MM.1S (cell line): ENCODE results near the gene AFG1L.

Source experiments
- DNase-seq: peaks from one replicate; pipeline ENCODE4 v3.0.0-alpha.2; 2015
- H2AFZ ChIP-seq: fragments of 300-600 bp; sonication (generic); 2 replicates; pipeline ENCODE4 v1.6.0; 2016; ENCODE audit warnings: antibody characterized with exemption, low read length
- H3F3A ChIP-seq: fragments of 300-600 bp; sonication (generic); 2 replicates; pipeline ENCODE4 v1.6.1; 2016; ENCODE audit warnings: mild to moderate bottlenecking, antibody characterized with exemption, low read length, moderate library complexity, mixed read lengths; ENCODE audit not compliant: insufficient read depth
- H3K27ac ChIP-seq: fragments of 300-600 bp; sonication (generic); 2 replicates; pipeline ENCODE4 v1.5.1; 2016; ENCODE audit warnings: mild to moderate bottlenecking, low read length
- H3K27me3 ChIP-seq: fragments of 300-600 bp; sonication (generic); replicated peaks from 2 replicates; pipeline ENCODE4 v1.6.0; 2016; ENCODE audit warnings: low read length; ENCODE audit not compliant: insufficient read depth
- H3K36me3 ChIP-seq: fragments of 300-600 bp; sonication (generic); replicated peaks from 2 replicates; pipeline ENCODE4 v1.6.1; 2016; ENCODE audit warnings: mild to moderate bottlenecking, low read length, mixed read lengths; ENCODE audit not compliant: insufficient read depth
- H3K4me1 ChIP-seq: fragments of 300-600 bp; sonication (generic); 2 replicates; pipeline ENCODE4 v1.6.1; 2016; ENCODE audit warnings: low read length, mixed read lengths
- H3K4me2 ChIP-seq: fragments of 300-600 bp; sonication (generic); 2 replicates; pipeline ENCODE4 v1.6.0; 2016; ENCODE audit warnings: low read depth, low read length
- H3K4me3 ChIP-seq: fragments of 300-600 bp; sonication (generic); 2 replicates; pipeline ENCODE4 v1.5.1; 2016; ENCODE audit warnings: low read length, mixed read lengths
- H3K79me2 ChIP-seq: fragments of 300-600 bp; sonication (generic); 2 replicates; pipeline ENCODE4 v1.6.1; 2016; ENCODE audit warnings: mixed run types, low read length, mixed read lengths
- H3K9ac ChIP-seq: fragments of 300-600 bp; sonication (generic); 2 replicates; pipeline ENCODE4 v1.6.1; 2016; ENCODE audit warnings: low read length, mixed read lengths
- H3K9me2 ChIP-seq: fragments of 300-600 bp; sonication (generic); replicated peaks from 2 replicates; pipeline ENCODE4 v1.6.1; 2016; ENCODE audit warnings: mild to moderate bottlenecking, low read length, mixed read lengths; ENCODE audit not compliant: insufficient read depth
- H3K9me3 ChIP-seq: fragments of 300-600 bp; sonication (generic); replicated peaks from 2 replicates; pipeline ENCODE4 v1.6.1; 2016; ENCODE audit warnings: mild to moderate bottlenecking, low read length, mixed read lengths; ENCODE audit not compliant: insufficient read depth
- H4K20me1 ChIP-seq: fragments of 300-600 bp; sonication (generic); 2 replicates; pipeline ENCODE4 v1.6.1; 2016; ENCODE audit warnings: mild to moderate bottlenecking, low read length, moderate library complexity, mixed read lengths; ENCODE audit not compliant: insufficient read depth
- EZH2 ChIP-seq: fragments of 300-600 bp; sonication (generic); optimal IDR thresholded peaks from 2 replicates; pipeline ENCODE3; 2017; ENCODE audit warnings: low read depth, mild to moderate bottlenecking, antibody characterized with exemption, low read length, mixed read lengths
- EZH2phosphoT487 ChIP-seq: fragments of 300-600 bp; sonication (generic); IDR thresholded peaks from 2 replicates; pipeline ENCODE4 v1.6.1; 2018; ENCODE audit warnings: antibody characterized with exemption, low read length
- TF ChIP-seq, protein P1 (sequence below): fragments of 300-600 bp; sonication (generic); IDR thresholded peaks from 2 replicates; pipeline ENCODE4 v1.5.1; 2016; ENCODE audit warnings: antibody characterized with exemption, low read length, mixed read lengths

AFG1L gene

DNA sequence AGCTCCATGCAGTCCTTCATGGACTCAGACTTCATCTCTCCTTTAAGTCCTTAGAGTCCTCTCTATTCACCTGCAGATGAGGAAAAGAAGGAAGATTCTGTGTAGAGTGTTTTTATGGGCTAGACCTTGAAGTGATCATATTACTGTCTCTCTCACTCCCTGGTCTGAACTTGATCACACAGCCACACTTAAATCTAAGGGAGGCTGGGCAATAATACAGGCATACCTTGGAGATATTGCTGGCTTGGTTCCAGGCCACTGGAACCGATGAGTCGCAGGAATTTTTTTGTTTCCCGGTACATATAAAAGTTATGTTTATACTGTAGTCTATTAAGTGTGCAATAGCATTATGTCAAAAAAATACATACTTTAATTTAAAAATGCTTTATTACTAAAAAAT is 206.7 kb downstream of the AFG1L start:
- no peaks in the 10 kb centered on the region for H3K9me3 ChIP-seq
- no peaks in the 10 kb centered on the region for H3K27me3 ChIP-seq
- H3K9me2 ChIP-seq, result no peaks in the 10 kb centered on the region
- H4K20me1 ChIP-seq, result no peaks in the 10 kb centered on the region
- TF ChIP-seq EZH2, result no peak
- TF ChIP-seq EZH2phosphoT487, result no peak
- TF ChIP-seq, protein P1, sequence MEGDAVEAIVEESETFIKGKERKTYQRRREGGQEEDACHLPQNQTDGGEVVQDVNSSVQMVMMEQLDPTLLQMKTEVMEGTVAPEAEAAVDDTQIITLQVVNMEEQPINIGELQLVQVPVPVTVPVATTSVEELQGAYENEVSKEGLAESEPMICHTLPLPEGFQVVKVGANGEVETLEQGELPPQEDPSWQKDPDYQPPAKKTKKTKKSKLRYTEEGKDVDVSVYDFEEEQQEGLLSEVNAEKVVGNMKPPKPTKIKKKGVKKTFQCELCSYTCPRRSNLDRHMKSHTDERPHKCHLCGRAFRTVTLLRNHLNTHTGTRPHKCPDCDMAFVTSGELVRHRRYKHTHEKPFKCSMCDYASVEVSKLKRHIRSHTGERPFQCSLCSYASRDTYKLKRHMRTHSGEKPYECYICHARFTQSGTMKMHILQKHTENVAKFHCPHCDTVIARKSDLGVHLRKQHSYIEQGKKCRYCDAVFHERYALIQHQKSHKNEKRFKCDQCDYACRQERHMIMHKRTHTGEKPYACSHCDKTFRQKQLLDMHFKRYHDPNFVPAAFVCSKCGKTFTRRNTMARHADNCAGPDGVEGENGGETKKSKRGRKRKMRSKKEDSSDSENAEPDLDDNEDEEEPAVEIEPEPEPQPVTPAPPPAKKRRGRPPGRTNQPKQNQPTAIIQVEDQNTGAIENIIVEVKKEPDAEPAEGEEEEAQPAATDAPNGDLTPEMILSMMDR, result no peak
- H2AFZ ChIP-seq, result no peak overlapping the region
- H3K27ac ChIP-seq, result no peak overlapping the region
- no peak overlapping the region for H3K4me2 ChIP-seq
- H3F3A ChIP-seq, result peaks cover 9% of the 10 kb centered on the region
- no peak for DNase-seq
- H3K36me3 ChIP-seq, result no peaks in the 10 kb centered on the region; the same call in 1 of the 2 replicates
- no peaks in the 10 kb centered on the region for H3K79me2 ChIP-seq
- no peak overlapping the region for H3K4me3 ChIP-seq
- no peak overlapping the region for H3K9ac ChIP-seq
- H3K4me1 ChIP-seq, result peaks cover 7% of the 10 kb centered on the region

DNA sequence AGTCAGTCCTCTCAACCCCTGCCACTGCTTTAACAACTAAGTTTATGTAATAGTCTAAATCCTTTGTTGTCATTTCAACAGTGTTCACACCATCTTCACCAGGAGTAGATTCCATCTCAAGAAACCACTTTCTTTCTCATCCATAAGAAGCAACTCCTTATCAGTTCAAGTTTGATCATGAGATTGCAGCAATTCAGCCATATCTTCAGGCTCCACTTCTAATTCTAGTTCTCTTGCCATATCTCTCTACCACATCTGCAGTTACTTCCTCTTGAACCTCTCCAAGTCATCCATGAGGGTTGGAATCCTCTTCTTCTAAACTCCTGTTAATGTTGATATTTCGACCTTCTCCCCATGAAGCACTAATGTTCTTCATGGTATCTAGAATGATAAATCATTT is 208.0 kb downstream of the AFG1L start:
- Histone ChIP-seq H4K20me1 (no peaks in the 10 kb centered on the region), H3K4me3 (no peak overlapping the region), H3K4me2 (peak overlapping the region; percentile 33; the same call in 1 of the 2 replicates), H3K9ac (no peak overlapping the region), H3K4me1 (peaks cover 7% of the 10 kb centered on the region), H3K9me2 (no peaks in the 10 kb centered on the region), H3K36me3 (no peaks in the 10 kb centered on the region), H3K27me3 (no peaks in the 10 kb centered on the region), H3K79me2 (no peaks in the 10 kb centered on the region), H2AFZ (no peak overlapping the region), H3K27ac (peak overlapping the region; percentile 54; the same call in 1 of the 2 replicates), H3K9me3 (no peaks in the 10 kb centered on the region), H3F3A (peaks cover 9% of the 10 kb centered on the region)
- DNase-seq, result no peak
- no peak for TF ChIP-seq EZH2

DNA sequence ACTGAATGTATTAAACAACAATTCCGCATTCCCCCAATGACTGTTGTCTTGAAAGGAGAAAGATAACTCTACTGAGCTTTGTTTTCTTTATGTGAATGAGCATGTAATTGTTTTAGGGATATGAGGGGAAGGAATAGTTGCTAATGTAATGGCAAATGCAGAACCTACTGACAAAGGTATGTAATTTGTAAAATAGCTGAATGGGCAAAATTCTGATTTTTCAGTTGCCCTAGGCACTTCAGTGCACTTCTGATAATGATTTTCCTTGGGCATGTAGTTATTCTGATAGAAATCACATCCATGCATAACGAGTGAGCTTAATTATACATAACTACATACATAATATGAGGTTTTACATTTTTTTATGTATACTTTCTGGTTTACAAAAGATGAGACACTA is 212.5 kb downstream of the AFG1L start:
- no peaks in the 10 kb centered on the region for H3K27me3 ChIP-seq
- H3F3A ChIP-seq, result peaks cover 9% of the 10 kb centered on the region
- H3K79me2 ChIP-seq, result no peaks in the 10 kb centered on the region
- no peak overlapping the region for H3K27ac ChIP-seq
- no peaks in the 10 kb centered on the region for H3K36me3 ChIP-seq
- H3K9me3 ChIP-seq, result no peaks in the 10 kb centered on the region
- H3K9ac ChIP-seq, result no peak overlapping the region
- H2AFZ ChIP-seq, result no peak overlapping the region
- no peak for DNase-seq
- TF ChIP-seq EZH2 (no peak), EZH2phosphoT487 (no peak)
- TF ChIP-seq, protein P1, result no peak
- H3K4me3 ChIP-seq, result no peak overlapping the region
- no peaks in the 10 kb centered on the region for H4K20me1 ChIP-seq
- no peaks in the 10 kb centered on the region for H3K9me2 ChIP-seq
- peaks cover 7% of the 10 kb centered on the region for H3K4me1 ChIP-seq
- H3K4me2 ChIP-seq, result no peak overlapping the region

DNA sequence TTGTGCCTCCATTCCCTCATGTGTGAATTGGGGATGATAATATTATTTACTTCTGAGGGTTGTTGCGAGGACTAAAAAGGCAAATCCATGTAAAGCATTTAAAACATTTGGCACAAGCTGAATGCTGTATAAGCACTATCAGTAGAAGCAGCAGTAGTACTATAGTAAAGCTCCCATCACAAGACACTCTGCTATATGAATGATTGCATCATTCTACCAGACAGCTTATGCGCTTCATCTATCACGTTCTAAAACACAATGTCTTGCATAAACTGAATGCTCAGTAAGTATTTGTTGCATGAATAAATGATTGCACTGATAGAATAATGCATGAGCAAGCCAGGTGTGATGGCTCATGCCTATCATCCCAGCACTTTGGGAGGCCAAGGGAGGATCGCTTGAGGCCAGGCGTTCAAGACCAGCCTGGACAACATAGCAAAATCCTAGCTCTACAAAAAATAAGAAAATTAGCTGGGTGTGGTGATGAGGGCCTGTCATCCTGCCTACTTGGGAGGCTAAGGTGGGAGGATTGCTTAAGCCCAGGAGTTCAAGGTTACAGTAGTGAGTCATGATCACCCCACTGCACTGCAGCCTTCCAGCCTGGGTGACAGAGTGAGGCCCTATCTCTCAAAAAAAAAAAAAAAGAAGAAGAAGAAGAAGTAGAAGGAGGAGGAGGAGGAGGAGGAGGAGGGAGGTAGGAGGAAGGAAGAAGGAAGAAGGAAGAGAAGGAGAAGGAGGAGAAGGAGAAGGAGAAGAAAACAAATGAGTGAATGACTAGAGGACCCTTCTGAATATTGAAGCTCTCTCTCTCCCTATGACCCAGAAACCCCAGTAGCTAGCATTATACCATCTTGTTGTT is 215.8 kb downstream of the AFG1L start:
- Histone ChIP-seq H3K79me2 (no peaks in the 10 kb centered on the region), H3K4me2 (no peak overlapping the region), H3K9me3 (no peaks in the 10 kb centered on the region), H4K20me1 (no peaks in the 10 kb centered on the region), H3K4me1 (no peaks in the 10 kb centered on the region), H3K36me3 (no peaks in the 10 kb centered on the region), H3F3A (no peaks in the 10 kb centered on the region), H3K27me3 (no peaks in the 10 kb centered on the region), H2AFZ (no peak overlapping the region), H3K9me2 (no peaks in the 10 kb centered on the region), H3K4me3 (no peak overlapping the region), H3K27ac (no peak overlapping the region), H3K9ac (no peak overlapping the region)
- TF ChIP-seq, protein P1, result no peak
- TF ChIP-seq EZH2phosphoT487 (no peak), EZH2 (no peak)
- no peak for DNase-seq
